KOPT-K1 (cell line): Measurements from ENCODE around the gene POU4F1.

Experiments
- H3K27ac ChIP-seq: fragments of 200-600 bp; sonication (generic); 2 replicates; pipeline ENCODE4 v1.5.1; 2016; ENCODE audit warnings: antibody characterized with exemption, mild to moderate bottlenecking, low read depth, low read length; ENCODE audit not compliant: poor library complexity, severe bottlenecking
- H3K36me3 ChIP-seq: fragments of 200-600 bp; sonication (generic); 2 replicates; pipeline ENCODE4 v1.5.1; 2017; ENCODE audit warnings: antibody characterized with exemption, mild to moderate bottlenecking, low read length, moderate library complexity; ENCODE audit not compliant: insufficient read depth
- H3K9me3 ChIP-seq: fragments of 200-600 bp; sonication (generic); 2 replicates; pipeline ENCODE4 v1.5.1; 2017; ENCODE audit warnings: antibody characterized with exemption, low read length, mild to moderate bottlenecking; ENCODE audit not compliant: insufficient read depth, poor library complexity, severe bottlenecking

Gene POU4F1

DNA sequence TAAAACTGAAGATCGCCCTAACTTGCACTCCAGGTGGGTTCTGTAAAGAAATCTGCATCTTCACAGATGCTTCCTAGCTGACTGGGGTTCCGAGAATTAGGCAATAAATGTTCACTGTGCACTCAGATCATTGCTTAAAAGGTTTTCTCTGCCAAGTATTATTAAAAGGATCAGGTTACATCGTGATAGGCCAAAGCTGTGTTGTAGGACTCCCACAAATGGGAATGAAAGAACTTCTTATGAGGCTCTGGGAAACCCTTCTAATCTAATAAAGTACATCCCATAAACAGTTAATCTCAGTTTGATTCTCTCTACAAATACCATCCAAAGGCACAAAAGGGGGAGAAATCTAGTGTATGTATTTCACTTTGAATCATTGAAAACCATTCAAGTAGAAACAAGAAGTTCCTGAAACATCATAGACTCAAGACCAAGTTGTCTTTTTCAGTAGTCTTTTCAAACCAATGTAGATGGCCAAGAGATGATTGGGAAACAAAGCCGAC lies 7.1 kb upstream of the POU4F1 start:
- H3K27ac ChIP-seq = no peak overlapping the region
- no peaks in the 10 kb centered on the region for H3K9me3 ChIP-seq
- peaks cover 19% of the 10 kb centered on the region for H3K36me3 ChIP-seq

DNA sequence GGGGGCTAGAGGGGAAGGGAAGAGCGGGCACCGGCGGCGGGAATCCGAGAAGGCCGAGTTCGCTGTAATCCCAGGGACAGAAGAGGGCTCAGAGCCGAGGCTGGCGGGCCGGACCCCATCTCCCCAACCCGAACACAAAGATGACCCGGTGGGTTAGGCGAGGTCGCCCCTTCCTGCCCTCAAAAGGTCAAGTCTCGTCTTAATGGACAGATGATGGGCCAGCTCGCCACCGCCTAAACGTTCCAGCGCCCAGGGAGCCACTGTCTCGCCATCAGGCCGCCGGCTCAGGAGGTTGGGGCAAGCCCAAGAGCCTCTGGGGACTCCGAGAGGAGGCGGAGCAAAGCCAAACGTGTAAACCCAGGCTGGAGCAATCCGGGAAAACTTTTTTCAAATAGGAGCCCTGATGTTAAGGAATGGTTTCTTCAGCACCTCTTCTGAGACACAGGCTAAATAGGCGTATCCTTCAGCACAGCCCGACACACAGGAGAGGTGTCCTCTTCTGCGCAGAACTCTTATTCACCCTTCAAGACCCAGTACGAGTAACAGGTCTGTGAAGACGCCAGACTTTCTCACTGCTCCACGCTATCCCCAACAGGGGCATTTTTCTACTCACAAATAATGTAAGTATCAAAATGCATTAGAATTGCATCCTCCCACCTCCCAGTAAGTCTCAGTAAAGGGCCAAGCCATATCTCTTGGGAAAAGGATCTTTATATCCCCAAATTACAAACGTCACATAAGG lies 6.3 kb upstream of the POU4F1 start:
- H3K9me3 ChIP-seq = no peaks in the 10 kb centered on the region
- H3K36me3 ChIP-seq = peaks cover 11% of the 10 kb centered on the region
- no peak overlapping the region for H3K27ac ChIP-seq

DNA sequence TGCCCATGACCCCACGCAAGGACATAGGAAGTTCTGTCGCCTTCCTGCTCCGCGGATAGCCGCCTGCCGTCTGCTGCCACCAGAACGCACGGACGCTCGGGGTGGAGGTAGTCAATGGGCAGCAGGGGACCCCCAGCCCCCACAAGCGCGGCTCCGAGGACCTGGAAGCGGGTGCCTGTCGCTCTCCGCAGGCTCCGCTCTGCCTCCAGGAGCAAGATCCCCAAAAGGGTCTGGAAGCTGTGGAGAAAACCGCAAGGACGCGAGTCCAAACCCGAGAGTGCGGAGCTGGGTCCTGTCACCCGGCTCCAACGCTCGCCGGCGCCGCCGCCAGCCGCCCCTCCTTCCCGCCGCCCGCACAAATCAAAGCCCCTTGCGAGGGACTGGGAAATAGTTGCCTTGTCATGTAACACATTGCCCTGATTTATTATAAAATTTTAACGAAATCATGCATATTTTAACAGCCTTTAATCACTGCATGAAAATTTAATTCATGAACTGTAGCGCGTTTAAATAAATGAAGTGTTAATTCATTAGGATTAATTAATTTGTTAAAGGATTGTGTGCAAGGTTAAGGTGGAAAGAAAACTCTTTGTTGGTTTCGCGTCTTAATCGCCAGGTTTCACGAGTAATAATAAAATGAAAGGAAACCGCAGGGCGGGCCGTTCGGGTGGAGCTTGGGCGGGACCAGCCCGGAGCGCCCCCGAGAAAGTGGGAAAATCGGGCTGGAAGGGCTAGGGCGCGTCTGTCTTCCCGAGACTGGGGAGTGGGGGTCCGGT lies 5.5 kb upstream of the POU4F1 start:
- H3K36me3 ChIP-seq = peaks cover 3% of the 10 kb centered on the region; the same call in 1 of the 2 replicates
- H3K27ac ChIP-seq = no peak overlapping the region
- no peaks in the 10 kb centered on the region for H3K9me3 ChIP-seq

DNA sequence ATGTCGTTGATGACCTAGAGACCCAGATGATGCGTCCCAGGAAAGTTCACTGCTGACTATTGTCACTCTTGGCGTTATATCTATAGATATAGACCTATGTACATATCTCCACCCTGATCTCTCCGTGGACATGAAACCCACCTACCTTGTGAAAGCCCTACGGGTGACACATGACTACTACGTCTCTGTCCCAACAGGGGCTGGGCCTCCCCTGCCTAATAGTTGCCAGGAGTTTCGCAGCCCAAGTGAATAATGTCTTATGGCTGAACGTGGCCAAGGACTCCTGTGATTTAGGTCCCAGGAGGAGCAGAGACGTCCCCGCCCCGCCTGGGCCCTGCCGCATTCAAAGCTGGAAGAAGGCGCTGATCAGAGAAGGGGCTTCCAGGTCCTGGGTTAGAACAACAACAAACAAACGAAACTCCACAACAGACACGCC lies 4.9 kb upstream of the POU4F1 start:
- Histone ChIP-seq H3K9me3 (no peaks in the 10 kb centered on the region), H3K27ac (no peak overlapping the region), H3K36me3 (no peaks in the 10 kb centered on the region)

DNA sequence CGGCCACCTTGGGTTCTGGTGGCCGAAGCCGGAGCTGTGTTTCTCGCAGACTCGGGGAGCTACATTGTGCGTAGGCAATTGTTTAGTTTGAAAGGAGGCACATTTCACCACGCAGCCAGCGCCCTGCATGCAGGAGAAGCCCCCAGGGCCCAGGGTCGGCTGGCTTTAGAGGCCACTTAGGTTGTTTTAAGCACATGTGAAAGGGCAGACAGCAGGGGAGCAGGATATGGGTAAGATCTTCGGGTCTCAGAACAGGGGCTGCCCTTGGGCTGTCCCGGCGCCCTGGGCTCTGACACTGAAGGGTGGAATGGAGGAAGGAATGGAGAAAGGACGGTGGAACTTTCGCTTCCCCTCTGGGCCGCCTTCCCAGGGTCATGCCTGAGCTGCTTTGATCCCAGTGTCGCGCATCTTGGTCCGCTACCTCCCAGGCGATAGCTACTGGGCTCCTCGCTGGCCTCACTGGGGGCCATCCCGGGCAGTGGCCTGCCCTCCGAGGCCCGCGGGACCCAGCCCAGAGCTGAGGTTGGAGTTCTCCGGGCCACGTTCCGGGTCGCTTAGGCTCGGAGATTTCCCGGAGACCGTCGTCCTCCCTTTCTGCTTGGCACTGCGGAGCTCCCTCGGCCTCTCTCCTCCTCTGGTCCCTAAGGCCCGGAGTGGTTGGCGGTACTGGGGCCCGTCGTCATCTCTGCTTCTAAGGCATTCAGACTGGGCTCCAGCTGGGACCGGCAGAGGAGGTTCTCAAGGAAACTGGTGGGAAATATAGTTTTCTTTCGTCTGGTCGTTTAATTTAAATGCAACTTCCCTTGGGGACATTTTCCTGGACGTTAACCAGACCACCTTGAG lies 4.3 kb upstream of the POU4F1 start:
- Histone ChIP-seq H3K36me3 (no peaks in the 10 kb centered on the region), H3K9me3 (no peaks in the 10 kb centered on the region)

DNA sequence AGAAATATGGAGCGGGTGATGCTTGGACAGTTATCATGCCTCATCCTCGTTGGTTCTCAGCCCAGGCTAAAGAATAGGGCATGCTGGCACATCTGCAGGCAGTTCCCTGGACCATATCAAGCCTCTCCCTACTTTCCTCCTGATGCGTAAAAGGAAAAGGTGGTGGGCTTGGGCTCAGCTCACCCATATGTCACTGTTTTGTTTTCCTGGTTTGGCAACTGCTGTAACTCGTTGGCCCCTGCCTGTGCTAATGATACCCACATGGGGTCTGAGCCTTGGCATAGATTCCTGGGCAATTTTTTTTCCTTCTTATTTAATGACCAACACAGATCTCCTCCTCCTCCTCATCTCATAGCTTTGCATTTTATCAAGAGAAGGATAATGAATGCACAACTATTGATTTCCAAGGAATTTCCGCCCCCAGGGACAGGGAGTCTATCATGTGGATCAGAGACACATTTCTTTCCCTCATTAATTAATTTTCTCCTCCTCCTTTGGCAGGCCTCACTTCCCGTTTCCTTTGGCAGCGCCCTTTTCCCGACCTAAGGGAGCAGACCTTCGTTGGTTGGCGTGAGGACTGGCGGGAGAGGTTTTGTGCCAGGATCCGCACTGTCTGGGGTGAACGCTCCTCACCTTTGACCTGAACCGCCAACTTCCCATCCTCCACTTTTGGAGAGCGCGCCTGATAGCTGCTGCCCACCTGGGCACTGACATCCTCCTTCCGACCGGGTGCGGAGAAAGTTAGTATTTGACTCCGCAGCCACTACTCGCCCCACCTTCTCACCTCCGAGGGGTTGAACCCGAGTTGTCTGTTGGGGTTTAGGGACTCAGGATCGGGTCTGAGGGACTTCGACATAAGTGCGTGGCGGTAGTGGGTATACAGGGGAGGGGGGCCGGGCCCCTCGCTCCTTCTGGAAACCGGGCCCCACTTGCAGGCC lies 3.4 kb upstream of the POU4F1 start:
- H3K9me3 ChIP-seq = no peaks in the 10 kb centered on the region
- no peak overlapping the region for H3K27ac ChIP-seq
- no peaks in the 10 kb centered on the region for H3K36me3 ChIP-seq

More for the DNA sequence above, 4.3 kb upstream of the POU4F1 start:
- H3K27ac ChIP-seq = no peak overlapping the region

DNA sequence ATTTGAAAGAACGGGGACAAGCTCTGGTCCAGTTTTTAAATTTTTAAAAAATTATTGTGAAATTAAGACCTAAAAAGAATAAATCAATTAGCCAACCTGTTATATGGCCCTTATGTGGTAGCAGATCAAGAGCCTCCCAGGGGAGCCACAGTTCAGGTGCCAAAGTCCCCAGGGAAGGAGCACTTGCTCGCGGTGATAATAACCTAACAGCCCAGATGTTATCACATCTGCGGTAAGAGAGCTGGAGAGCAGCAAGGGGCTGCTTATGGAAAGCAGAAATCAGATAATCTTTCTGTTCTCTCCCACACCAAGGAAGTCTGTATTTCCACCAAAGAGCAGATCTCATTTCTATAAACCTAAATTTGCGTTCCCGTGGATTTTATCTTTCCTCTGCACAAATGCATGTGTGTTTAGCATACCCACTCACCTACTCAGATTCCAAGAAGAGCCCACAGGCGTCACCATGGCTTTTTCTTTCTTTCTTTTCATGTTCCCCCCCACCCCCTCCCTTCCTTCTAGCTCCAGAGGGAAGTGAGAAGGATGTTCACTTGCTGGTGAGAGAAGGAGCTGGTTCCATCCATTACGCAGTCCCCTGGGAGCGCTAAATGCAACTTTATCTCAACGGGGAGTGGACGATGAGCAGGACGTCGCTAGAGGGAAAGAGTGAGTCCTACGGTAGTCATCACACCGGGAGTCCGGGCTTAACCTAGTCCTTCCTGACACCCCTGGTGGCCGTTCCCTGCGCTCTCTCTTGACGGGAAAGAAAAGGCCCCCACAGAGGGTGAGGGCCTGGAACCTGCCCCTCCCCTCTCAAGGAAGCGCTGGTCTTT lies 1.6 kb upstream of the POU4F1 start:
- Histone ChIP-seq H3K9me3 (peaks cover 14% of the 10 kb centered on the region), H3K27ac (no peak overlapping the region), H3K36me3 (no peaks in the 10 kb centered on the region)

DNA sequence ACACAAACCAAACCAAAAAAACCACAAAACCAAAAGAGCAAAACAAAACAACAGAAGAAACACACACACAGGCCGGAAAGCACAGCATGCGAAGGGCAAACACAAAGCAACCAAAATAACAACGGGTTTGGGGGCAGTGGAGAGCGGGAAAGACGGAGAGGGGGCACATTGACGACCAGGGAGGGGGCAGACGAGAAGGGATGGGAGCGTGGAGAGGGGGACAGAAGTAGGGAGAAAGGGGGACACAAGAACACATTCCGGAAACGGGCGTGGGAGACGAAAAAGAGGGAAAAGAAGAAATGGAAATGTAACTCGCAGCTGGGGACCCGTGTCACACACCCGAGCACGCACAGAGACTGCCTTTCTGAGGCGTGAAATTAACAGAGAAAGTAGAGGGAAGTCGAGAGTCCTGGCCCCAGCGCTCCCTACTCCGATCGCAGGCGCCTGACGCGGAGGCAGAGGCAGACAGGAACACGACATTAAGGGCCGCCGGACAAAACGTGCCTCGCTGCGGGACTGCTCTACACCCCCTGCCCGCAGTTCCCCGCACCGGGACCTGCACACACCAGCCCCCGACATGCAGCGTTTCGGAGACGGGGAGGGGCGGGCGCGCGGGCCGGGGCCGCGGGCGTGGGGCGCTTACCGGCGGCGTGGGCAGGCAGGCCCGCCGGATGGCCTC lies 652 bp downstream of the POU4F1 start:
- no peak overlapping the region for H3K27ac ChIP-seq
- no peaks in the 10 kb centered on the region for H3K36me3 ChIP-seq
- peaks cover 14% of the 10 kb centered on the region for H3K9me3 ChIP-seq

DNA sequence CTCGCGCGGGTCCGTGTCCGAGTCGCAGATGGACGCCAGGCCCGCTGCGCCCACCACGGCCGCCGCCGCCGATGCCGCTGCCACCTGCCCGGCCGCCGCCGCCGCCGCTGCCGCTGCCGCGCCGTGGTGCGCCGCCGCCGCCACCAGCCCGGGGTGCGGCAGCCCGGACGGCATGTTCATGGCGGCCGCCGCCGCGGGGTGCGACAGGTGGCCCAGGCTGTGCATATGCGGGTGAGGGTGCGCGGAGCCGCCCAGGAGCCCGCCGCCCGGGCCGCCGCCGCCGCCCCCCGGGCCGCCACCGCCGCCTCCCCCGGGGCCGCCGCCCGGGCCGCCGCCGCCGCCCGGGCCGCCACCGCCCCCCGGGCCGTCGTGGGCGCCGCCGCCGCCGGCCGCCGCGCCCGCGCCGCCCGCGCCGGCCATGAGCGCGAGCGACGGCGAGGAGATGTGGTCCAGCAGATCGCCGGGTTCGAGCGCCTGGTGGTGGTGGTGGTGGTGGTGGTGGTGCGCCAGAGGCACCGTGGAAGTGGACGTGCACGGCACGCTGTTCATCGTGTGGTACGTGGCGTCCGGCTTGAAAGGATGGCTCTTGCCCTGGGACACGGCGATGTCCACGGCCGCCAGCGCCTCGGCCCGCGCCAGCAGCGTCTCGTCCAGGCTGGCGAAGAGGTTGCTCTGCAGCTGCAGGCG lies 1.3 kb downstream of the POU4F1 start:
- Histone ChIP-seq H3K36me3 (no peaks in the 10 kb centered on the region), H3K27ac (no peak overlapping the region), H3K9me3 (peaks cover 14% of the 10 kb centered on the region)

DNA sequence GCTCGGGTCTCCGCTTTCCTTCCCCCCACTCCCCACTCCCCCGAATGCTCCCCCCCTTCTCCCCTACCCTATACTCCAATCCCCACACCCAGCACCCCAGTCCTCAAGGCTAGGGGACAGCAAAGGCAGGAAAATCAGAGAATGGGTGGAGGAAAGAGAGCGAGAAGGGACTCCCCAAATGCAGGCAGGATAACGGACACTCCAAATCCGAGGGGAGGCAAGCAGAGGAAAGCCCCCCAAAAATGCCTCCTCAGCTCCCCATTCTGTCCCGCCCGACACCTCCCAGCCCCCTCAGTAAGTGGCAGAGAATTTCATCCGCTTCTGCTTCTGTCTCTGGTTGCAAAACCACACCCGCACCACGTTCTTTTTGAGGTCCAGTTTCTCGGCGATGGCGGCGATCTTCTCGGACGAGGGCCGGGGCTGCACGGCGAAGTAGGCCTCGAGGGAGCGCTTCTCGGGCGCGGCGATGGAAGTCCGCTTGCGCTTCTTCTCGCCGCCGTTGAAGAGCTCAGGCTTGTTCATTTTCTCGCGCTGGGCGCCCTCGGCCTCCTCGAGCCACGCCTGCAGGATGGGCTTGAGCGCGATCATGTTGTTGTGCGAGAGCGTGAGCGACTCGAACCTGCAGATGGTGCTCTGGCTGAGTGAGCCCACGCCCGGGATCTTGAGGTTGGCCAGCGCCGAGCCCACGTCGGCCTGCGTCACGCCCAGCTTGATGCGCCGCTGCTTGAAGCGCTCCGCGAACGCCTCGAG lies 2.1 kb downstream of the POU4F1 start:
- Histone ChIP-seq H3K36me3 (no peaks in the 10 kb centered on the region), H3K27ac (no peak overlapping the region), H3K9me3 (peaks cover 14% of the 10 kb centered on the region)

DNA sequence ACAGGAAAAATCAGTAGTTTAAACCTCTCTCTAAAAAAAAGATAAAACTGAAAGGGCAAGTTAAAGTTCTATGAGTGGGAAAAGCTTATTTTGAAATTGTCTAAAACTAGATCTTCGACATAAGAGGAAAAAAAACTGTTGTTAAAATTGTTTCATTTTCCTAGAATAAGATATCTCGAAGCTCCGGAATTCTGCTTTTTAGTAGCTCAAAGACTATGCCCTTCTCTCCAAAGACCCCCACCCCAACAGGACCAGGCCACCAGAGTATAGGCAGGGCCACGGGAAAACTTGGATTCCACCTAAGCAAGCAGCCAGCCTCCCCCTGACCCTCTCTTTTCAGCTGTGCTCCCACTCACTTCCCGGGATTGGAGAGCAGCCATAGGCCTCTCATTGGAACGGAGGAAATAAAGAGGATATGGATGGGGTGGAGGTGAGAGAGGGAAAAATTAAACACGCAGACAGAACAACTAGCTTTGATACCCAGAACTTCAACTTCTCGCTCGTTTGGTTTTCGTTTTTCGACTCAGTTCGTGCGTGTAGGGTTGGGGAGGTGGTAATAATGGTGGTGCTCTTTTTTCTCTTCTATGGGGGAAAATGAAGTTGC lies 3.0 kb downstream of the POU4F1 start:
- no peak overlapping the region for H3K27ac ChIP-seq
- no peaks in the 10 kb centered on the region for H3K36me3 ChIP-seq
- H3K9me3 ChIP-seq = peaks cover 23% of the 10 kb centered on the region
